Measurements from ENCODE around the gene DARS2.
"Not testable (repeated sequence)": the region's sequence is repeated elsewhere in the genome, so short reads cannot be mapped to it uniquely, and the experiment has no call there.

DARS2 gene

GRCh38 chr1:173824315-173825081 lies at the start of gene DARS2, which contains the start of gene CENPL:
Gene DARS2, plus strand, starts transcription at chr1:173824673. Its CDS starts 557 bp downstream, at chr1:173825230.
Gene CENPL, minus strand, starts transcription at chr1:173824883. Its CDS starts 13,584 bp downstream, at chr1:173811299.
- DNase-seq, result peak; percentile 83

- no peak for DNase-seq
Observed at GRCh38 chr1:173775578-173776226, 48.8 kb upstream of the DARS2 start.

- no peak for DNase-seq
Observed at GRCh38 chr1:173779936-173780335, 44.5 kb upstream of the DARS2 start.

- DNase-seq, result no peak
Observed at GRCh38 chr1:173784997-173785396, 39.5 kb upstream of the DARS2 start.

- DNase-seq, result no peak
Observed at GRCh38 chr1:173789841-173790240, 34.6 kb upstream of the DARS2 start.

GRCh38 chr1:173798078-173798477 lies 26.4 kb upstream of the DARS2 start:
- DNase-seq, result no peak

- not testable (repeated sequence) for DNase-seq
Observed at GRCh38 chr1:173799995-173800394, 24.5 kb upstream of the DARS2 start.

- DNase-seq, result no peak
Observed at GRCh38 chr1:173802961-173803360, 21.5 kb upstream of the DARS2 start.

GRCh38 chr1:173813654-173814053 lies 10.8 kb upstream of the DARS2 start:
- not testable (repeated sequence) for DNase-seq

- no peak for DNase-seq
Observed at GRCh38 chr1:173818459-173818858, 6.0 kb upstream of the DARS2 start.

GRCh38 chr1:173821680-173822079 lies 2.8 kb upstream of the DARS2 start:
- DNase-seq, result no peak

- DNase-seq, result no peak
Observed at GRCh38 chr1:173823781-173824314, 625 bp upstream of the DARS2 start.

- no peak for DNase-seq
Observed at GRCh38 chr1:173827611-173828010, 3.1 kb downstream of the DARS2 start.

- no peak for DNase-seq
Observed at GRCh38 chr1:173832748-173833147, 8.3 kb downstream of the DARS2 start.

- DNase-seq, result no peak
Observed at GRCh38 chr1:173852105-173852504, 27.6 kb downstream of the DARS2 start.

GRCh38 chr1:173853074-173853473 lies 28.6 kb downstream of the DARS2 start:
- no peak for DNase-seq

- DNase-seq, result no peak
Observed at GRCh38 chr1:173856014-173856413, 31.5 kb downstream of the DARS2 start.

- DNase-seq, result no peak
Observed at GRCh38 chr1:173856903-173857302, 32.4 kb downstream of the DARS2 start.

- DNase-seq, result no peak
Observed at GRCh38 chr1:173857363-173857917, 33.0 kb downstream of the DARS2 start.

GRCh38 chr1:173859547-173859946 lies 35.1 kb downstream of the DARS2 start:
- DNase-seq, result not testable (repeated sequence)

GRCh38 chr1:173860065-173860464 lies 35.6 kb downstream of the DARS2 start:
- no peak for DNase-seq

- DNase-seq, result no peak
Observed at GRCh38 chr1:173861731-173862145, 37.3 kb downstream of the DARS2 start.

GRCh38 chr1:173862146-173862768 lies 37.8 kb downstream of the DARS2 start:
- DNase-seq, result not testable (repeated sequence)

All from activated T-cell treated with anti-CD3 and anti-CD28 coated beads for 4 hours (primary cell).